ENCODE data around the gene ARHGEF18. TPM values are rescaled to one million over a fixed set of nuclear protein-coding genes. Genes with fewer than 3 reads are reported as not detected.

The ARHGEF18 gene
- total RNA-seq, 4 donors from 2014 or later: 21.3 to 45.2 (median 30.4) TPM

DNA sequence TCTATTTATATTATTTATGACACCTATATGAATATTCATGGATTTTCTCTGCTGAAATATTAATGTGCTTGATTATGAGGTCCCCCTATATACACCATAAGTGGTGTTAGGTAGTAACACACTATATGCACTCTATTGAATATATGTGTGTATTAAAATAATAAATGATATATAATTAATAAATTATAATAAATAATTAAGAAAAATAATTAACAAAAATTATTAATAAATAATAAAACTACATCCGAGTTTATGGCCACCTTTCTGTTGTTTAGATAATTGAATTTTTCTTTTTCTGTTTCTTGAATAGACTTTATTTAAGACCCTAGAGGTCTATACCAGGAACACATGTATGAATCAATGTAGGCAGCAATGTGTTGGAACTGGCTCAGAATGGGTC is 20.9 kb upstream of the ARHGEF18 start:
- no peaks in the 10 kb centered on the region for H3K4me1 ChIP-seq
- no peak overlapping the region for H3K27ac ChIP-seq
- 72 to 75% methylated on average over 1 of the region's 1 CpG for WGBS, 2 donors (ENCODE audit: low coverage in 1 of 2)
- no peak overlapping the region for H3K4me3 ChIP-seq
- H3K36me3 ChIP-seq: no peaks in the 10 kb centered on the region
- no peaks in the 10 kb centered on the region for H3K27me3 ChIP-seq
- no peak for ATAC-seq
- peaks cover 0 to 10% (median 0%) of the 10 kb centered on the region in 3 donors for H3K9me3 ChIP-seq
- TF ChIP-seq, protein P1, sequence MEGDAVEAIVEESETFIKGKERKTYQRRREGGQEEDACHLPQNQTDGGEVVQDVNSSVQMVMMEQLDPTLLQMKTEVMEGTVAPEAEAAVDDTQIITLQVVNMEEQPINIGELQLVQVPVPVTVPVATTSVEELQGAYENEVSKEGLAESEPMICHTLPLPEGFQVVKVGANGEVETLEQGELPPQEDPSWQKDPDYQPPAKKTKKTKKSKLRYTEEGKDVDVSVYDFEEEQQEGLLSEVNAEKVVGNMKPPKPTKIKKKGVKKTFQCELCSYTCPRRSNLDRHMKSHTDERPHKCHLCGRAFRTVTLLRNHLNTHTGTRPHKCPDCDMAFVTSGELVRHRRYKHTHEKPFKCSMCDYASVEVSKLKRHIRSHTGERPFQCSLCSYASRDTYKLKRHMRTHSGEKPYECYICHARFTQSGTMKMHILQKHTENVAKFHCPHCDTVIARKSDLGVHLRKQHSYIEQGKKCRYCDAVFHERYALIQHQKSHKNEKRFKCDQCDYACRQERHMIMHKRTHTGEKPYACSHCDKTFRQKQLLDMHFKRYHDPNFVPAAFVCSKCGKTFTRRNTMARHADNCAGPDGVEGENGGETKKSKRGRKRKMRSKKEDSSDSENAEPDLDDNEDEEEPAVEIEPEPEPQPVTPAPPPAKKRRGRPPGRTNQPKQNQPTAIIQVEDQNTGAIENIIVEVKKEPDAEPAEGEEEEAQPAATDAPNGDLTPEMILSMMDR (IDR thresholded peaks at IDR 0.05): no peak
- TF ChIP-seq EP300 (IDR thresholded peaks at IDR 0.05): no peak
- TF ChIP-seq POLR2A (IDR thresholded peaks at IDR 0.05): no peak
- TF ChIP-seq POLR2AphosphoS5 (IDR thresholded peaks at IDR 0.05): no peak

DNA sequence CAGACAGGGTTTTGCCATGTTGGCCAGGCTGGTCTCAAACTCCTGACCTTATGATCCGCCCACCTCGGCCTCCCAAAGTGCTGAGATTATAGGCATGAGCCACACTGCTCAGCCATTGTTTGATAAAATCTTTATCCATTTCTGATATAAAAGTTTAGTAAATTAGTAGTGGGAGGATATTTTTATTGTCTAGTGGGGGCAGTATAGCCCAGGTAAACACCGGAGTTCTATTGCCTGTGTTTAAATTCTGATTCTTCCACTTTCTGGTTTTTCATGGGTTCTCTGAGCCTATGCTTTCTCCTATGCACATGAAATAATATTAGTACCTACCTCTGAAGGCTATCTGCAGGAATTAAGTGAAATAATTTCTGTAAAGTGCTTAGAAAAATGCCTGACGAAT is 20.1 kb upstream of the ARHGEF18 start:
- TF ChIP-seq EP300 (IDR thresholded peaks at IDR 0.05) (no peak), POLR2A (IDR thresholded peaks at IDR 0.05) (no peak), POLR2AphosphoS5 (IDR thresholded peaks at IDR 0.05) (no peak)
- TF ChIP-seq, protein P1 (IDR thresholded peaks at IDR 0.05): no peak
- 81 to 89% methylated on average over 2 of the region's 4 CpGs for whole genome bisulfite sequencing, 2 donors (ENCODE audit: low coverage in 1 of 2)
- Histone ChIP-seq H3K4me1 (no peaks in the 10 kb centered on the region), H3K4me3 (no peak overlapping the region), H3K27me3 (no peaks in the 10 kb centered on the region), H3K27ac (no peak overlapping the region), H3K9me3 (peaks cover 0 to 10% (median 0%) of the 10 kb centered on the region in 3 donors), H3K36me3 (no peaks in the 10 kb centered on the region)
- no peak for ATAC-seq

- Histone ChIP-seq H3K4me3 (no peak overlapping the region), H3K36me3 (no peaks in the 10 kb centered on the region), H3K9me3 (no peaks in the 10 kb centered on the region), H3K27ac (no peak overlapping the region), H3K4me1 (no peaks in the 10 kb centered on the region), H3K27me3 (no peaks in the 10 kb centered on the region)
- TF ChIP-seq, protein P1 (IDR thresholded peaks at IDR 0.05): no peak
- WGBS, 2 donors (ENCODE audit: low coverage in 1 of 2): 83 to 87% methylated on average over 4 of the region's 4 CpGs
- ATAC-seq: no peak
Observed at GRCh38 chr19:7331446-7331845, 17.3 kb upstream of the ARHGEF18 start.

GRCh38 chr19:7333198-7334118 is 15.3 kb upstream of the ARHGEF18 start:
- WGBS, 2 donors (ENCODE audit: low coverage in 1 of 2): 48% methylated on average over 9 to 16 of the region's 17 CpGs
- Histone ChIP-seq H3K4me1 (no peaks in the 10 kb centered on the region), H3K27me3 (no peaks in the 10 kb centered on the region), H3K4me3 (no peak overlapping the region), H3K27ac (no peak overlapping the region), H3K9me3 (no peaks in the 10 kb centered on the region), H3K36me3 (no peaks in the 10 kb centered on the region)
- ATAC-seq: no peak
- TF ChIP-seq POLR2A (IDR thresholded peaks at IDR 0.05) (no peak), POLR2AphosphoS5 (IDR thresholded peaks at IDR 0.05) (no peak), EP300 (IDR thresholded peaks at IDR 0.05) (no peak)
- TF ChIP-seq, protein P1 (IDR thresholded peaks at IDR 0.05): no peak

Data from gastroesophageal sphincter (tissue), 4 donors.